K562 (cell line): ENCODE measurements around the gene SKOR1. TPM values are rescaled to one million over a fixed set of nuclear protein-coding genes. Genes with fewer than 3 reads are reported as not detected.

Experiments
- ATAC-seq: fragments of 200-7000 bp; cut with Tn5 transposase; 3 replicates; pipeline ENCODE4 v1.9.1; 2020; ENCODE audit warnings: moderate library complexity
- BruUV-seq: library from RNA; stranded (reverse); fragments of 400-500 nt; replicated peaks from 2 replicates; lab custom pipeline; 2021; lab: Mats Ljungman, UMichigan
- CTCF ChIA-PET: fragments of 300-600 bp; formaldehyde crosslinking; extraction: SDS; loops from one replicate; lab custom pipeline; 2021; ENCODE audit warnings: low intra/inter-chr PET ratio; lab: Yijun Ruan, JAX
- POLR2A ChIA-PET: fragments of 300-600, 350-650 bp; sonication (Branson Sonifier 250); formaldehyde crosslinking; extraction: SDS; loops from one replicate; lab custom pipeline; 2021; ENCODE audit warnings: antibody characterized with exemption, inconsistent platforms; lab: Yijun Ruan, JAX
- DNase-seq, 4 experiments: peaks; one replicate each; pipeline versions ENCODE4 v3.0.0 to v3.0.0-alpha.2; 2011 to 2018; ENCODE audit warnings: low spot score in 3 of 4, mixed read lengths in 3 of 4; ENCODE audit errors: extremely low read depth in 1 of 4
- FAIRE-seq: peaks from 2 replicates; lab custom pipeline; 2011; peaks lifted over from hg19 to GRCh38; lab: Jason Lieb, UNC
- H2AFZ ChIP-seq: 2 replicates; pipeline ENCODE4 v1.6.0; 2011; ENCODE audit warnings: low read depth, low read length, control low read depth, inconsistent platforms
- H3K27ac ChIP-seq: fragments of 200-600 bp; 3 replicates; pipeline ENCODE4 v1.8.0; 2011; ENCODE audit warnings: low read depth, mild to moderate bottlenecking, control low read depth, inconsistent platforms, low read length, moderate library complexity, mixed read lengths; ENCODE audit errors: extremely low read depth
- H3K27me3 ChIP-seq, 2 experiments: fragments of 300-600 bp in 1 of 2; 2 replicates in 1 of 2; 3 replicates in 1 of 2; pipeline versions ENCODE4 v1.6.0 to v1.8.0; 2011; ENCODE audit warnings: inconsistent platforms in 2 of 2, low read length in 2 of 2, mild to moderate bottlenecking in 1 of 2, mixed read lengths in 1 of 2, moderate library complexity in 1 of 2; ENCODE audit not compliant: control insufficient read depth in 2 of 2, insufficient read depth in 2 of 2
- H3K36me3 ChIP-seq: fragments of 300-600 bp; 3 replicates; pipeline ENCODE4 v1.8.0; 2011; ENCODE audit warnings: mild to moderate bottlenecking, low read length, inconsistent platforms; ENCODE audit not compliant: control insufficient read depth, insufficient read depth
- H3K4me1 ChIP-seq, 2 experiments: fragments of 200-600 bp in 1 of 2; replicated peaks in 1 of 2; 2 replicates in 1 of 2; 3 replicates in 1 of 2; pipeline versions ENCODE4 v1.5.1 to v1.8.0; 2011; ENCODE audit warnings: inconsistent platforms in 2 of 2, low read length in 2 of 2, mild to moderate bottlenecking in 1 of 2, mixed read lengths in 1 of 2, moderate library complexity in 1 of 2; ENCODE audit not compliant: control insufficient read depth in 2 of 2, insufficient read depth in 2 of 2
- H3K4me2 ChIP-seq: 2 replicates; pipeline ENCODE4 v1.6.1; 2011; ENCODE audit warnings: low read length, control low read depth, inconsistent platforms, mixed read lengths; ENCODE audit not compliant: insufficient read depth
- H3K4me3 ChIP-seq: fragments of 200-600 bp; sonication (generic), shearing (Covaris generic); 2 replicates; pipeline ENCODE4 v1.5.1; 2016; ENCODE audit warnings: control low read depth, inconsistent platforms
- H3K79me2 ChIP-seq: fragments of 200-600 bp; 3 replicates; pipeline ENCODE4 v1.8.0; 2011; ENCODE audit warnings: low read length, inconsistent platforms; ENCODE audit not compliant: control insufficient read depth, insufficient read depth
- H3K9ac ChIP-seq, 2 experiments: 2 replicates each; pipeline versions ENCODE4 v1.6.0 to v1.6.1; 2011; ENCODE audit warnings: low read depth in 2 of 2, low read length in 2 of 2, control low read depth in 1 of 2, inconsistent platforms in 1 of 2, mild to moderate bottlenecking in 1 of 2, mixed read lengths in 1 of 2; ENCODE audit not compliant: insufficient read depth in 1 of 2
- H3K9me1 ChIP-seq: one replicate; pipeline ENCODE4 v1.6.0; 2011; ENCODE audit warnings: inconsistent platforms, mild to moderate bottlenecking, low read length, moderate library complexity; ENCODE audit not compliant: control insufficient read depth, insufficient read depth
- H3K9me3 ChIP-seq: replicated peaks from 2 replicates; pipeline ENCODE4 v1.5.1; 2011; ENCODE audit warnings: low read depth, low read length, inconsistent platforms; ENCODE audit not compliant: control insufficient read depth, insufficient read depth
- H4K20me1 ChIP-seq: replicated peaks from 2 replicates; pipeline ENCODE4 v1.6.1; 2011; ENCODE audit warnings: low read length, inconsistent platforms, mixed read lengths; ENCODE audit not compliant: control insufficient read depth, insufficient read depth
- EGR1 ChIP-seq: fragments of 450-650 bp; conservative IDR thresholded peaks from 2 replicates; pipeline ENCODE4 v1.6.1; 2017; ENCODE audit warnings: mild to moderate bottlenecking
- FOXJ3 ChIP-seq: sonication (generic); formaldehyde crosslinking; IDR thresholded peaks from 2 replicates; pipeline ENCODE4 v1.4.0; 2020; ENCODE audit warnings: mild to moderate bottlenecking, missing genetic modification reagents
- GTF2F1 ChIP-seq: IDR thresholded peaks from 2 replicates; pipeline ENCODE4 v1.6.1; 2011; ENCODE audit warnings: low read depth, low read length, improper control_type of control experiment
- HDAC1 ChIP-seq, 2 experiments: fragments of 450-650 bp; IDR thresholded peaks; 2 replicates each; pipeline ENCODE4 v1.6.1; 2016 to 2017; ENCODE audit warnings: inconsistent platforms in 1 of 2, mild to moderate bottlenecking in 1 of 2, moderate library complexity in 1 of 2
- HEY1 ChIP-seq: fragments of 250-450 bp; sonication (Bioruptor Pico); IDR thresholded peaks from 2 replicates; pipeline ENCODE4 v1.5.0; 2020; ENCODE audit warnings: mild to moderate bottlenecking, moderate library complexity, borderline replicate concordance
- NR2C2 ChIP-seq, 2 experiments: fragments of 200-800 bp in 1 of 2; sonication (Bioruptor generic) in 1 of 2; sonication (generic) in 1 of 2; formaldehyde crosslinking in 1 of 2; IDR thresholded peaks; 2 replicates each; pipeline versions ENCODE4 v1.6.1 to v1.8.0; 2016 to 2022; ENCODE audit warnings: mild to moderate bottlenecking in 1 of 2, missing compliant biosample characterization in 1 of 2, missing genetic modification characterization in 1 of 2, missing genetic modification reagents in 1 of 2
- RBFOX2 ChIP-seq: fragments of 200-400 bp; formaldehyde crosslinking; IDR thresholded peaks from 2 replicates; pipeline ENCODE4 v1.6.1; 2017; ENCODE audit warnings: low read depth, mild to moderate bottlenecking, low read length, moderate library complexity
- REST ChIP-seq, 2 experiments: fragments of 450-650 bp; formaldehyde crosslinking in 1 of 2; IDR thresholded peaks; 2 replicates each; pipeline versions ENCODE4 v1.4.0 to v1.6.1; 2014 to 2020; ENCODE audit warnings: mild to moderate bottlenecking in 2 of 2, borderline replicate concordance in 1 of 2, low read depth in 1 of 2
- TAF15 ChIP-seq: fragments of 200-400 bp; formaldehyde crosslinking; IDR thresholded peaks from 2 replicates; pipeline ENCODE4 v1.6.1; 2017; ENCODE audit warnings: mild to moderate bottlenecking, low read depth, low read length, moderate library complexity
- ZNF311 ChIP-seq: fragments of 250-450 bp; sonication (Bioruptor Pico); IDR thresholded peaks from 2 replicates; pipeline ENCODE4 v1.4.0; 2020; ENCODE audit warnings: mild to moderate bottlenecking, moderate library complexity
- ZNF655 ChIP-seq: fragments of 250-450 bp; sonication (Bioruptor Pico); IDR thresholded peaks from 2 replicates; pipeline ENCODE4 v1.5.0; 2021
- WGBS: fragments of 100-300 bp; shearing (Covaris generic); methylation state at CpG from one replicate; pipeline ENCODE4 v1.1.6; 2016; ENCODE audit warnings: low coverage, mixed read lengths; ENCODE audit not compliant: insufficient coverage; ENCODE audit errors: missing lambda C conversion rate; 5-methylcytosine and 5-hydroxymethylcytosine counted together
- in situ Hi-C: fragments of 300-500 bp; cut with MboI; formaldehyde crosslinking; loops from 4 replicates; pipeline ENCODE4 v1.15.0; 2018; ENCODE audit warnings: inconsistent platforms, mixed read lengths
- intact Hi-C: fragments of 100-400 bp; cut with micrococcal nuclease; formaldehyde crosslinking; loops from 2 replicates; pipeline ENCODE4 v1.14.2; 2022
- polyA plus RNA-seq, 8 experiments: library from polyadenylated mRNA; depleted of rRNA in 4 of 8; stranded (reverse) in 5 of 8; unstranded in 3 of 8; fragments of >200 nt; fragmentation: Nextera tagmentation in 2 of 8; fragmentation: Illumina TruSeq in 1 of 8; extraction: Ambion mirVana in 2 of 8; extraction: Trizol in 1 of 8; gene quantifications; 2 replicates each; pipeline versions ENCODE4 v1.2.1 to v1.2.3, GENCODE V29; 2011 to 2014; ENCODE audit warnings: inconsistent platforms in 1 of 8, missing spikeins in 1 of 8
- total RNA-seq, 7 experiments: library from RNA; depleted of rRNA in 6 of 7; stranded (reverse); fragments of >200 nt in 6 of 7; fragmentation: Illumina TruSeq in 2 of 7; extraction: Trizol in 2 of 7; gene quantifications; 2 replicates each; pipeline versions ENCODE4 v1.2.1 to v1.2.3, GENCODE V29; 2011 to 2021; ENCODE audit warnings: low replicate concordance in 1 of 7

Gene SKOR1
- total and polyA plus RNA-seq, 9 of the 15 experiments (the other 6 are each of a cell fraction or from before 2014, with no cell fraction given), result 0.04 to 0.41 (median 0.09) TPM; not detected in 3

GRCh38 chr15:67843571-67844387, 18.5 kb downstream of the SKOR1 start:
- ChIA-PET CTCF (no interaction called here), POLR2A (interaction anchor here (0.6 to 0.7 kb wide), 4 partner anchors 9 to 850 kb away, joined by 3 read pairs; no protein-coding TSS in a partner anchor)
- Histone ChIP-seq H3K4me2 (0 out of 2 replicates have a peak overlapping the region, but pooled peaks have one; percentile 1), H3K79me2 (no peaks in the 10 kb centered on the region), H3K9me1 (no peaks in the 10 kb centered on the region), H3K9ac (peak overlapping the region in 1 of 2 experiments; percentile 57; a peak in 2 of 4 replicates), H3K4me1 (peaks cover 20 to 24% of the 10 kb centered on the region in 2 experiments), H3K9me3 (no peaks in the 10 kb centered on the region), H3K4me3 (no peak overlapping the region), H3K27me3 (no peaks in the 10 kb centered on the region), H2AFZ (peak overlapping the region; percentile 78), H3K27ac (peak overlapping the region; percentile 32; the same call in 1 of the 3 replicates), H3K36me3 (no peaks in the 10 kb centered on the region), H4K20me1 (no peaks in the 10 kb centered on the region)
- FAIRE-seq (peak; percentile 37), DNase-seq (peak in 2 of 4 experiments; percentile 30 to 62), ATAC-seq (peak; percentile 24)
- BruUV-seq, result no TSS peak
- intact Hi-C loops (no loop called here), in situ Hi-C loops (no loop called here)
- WGBS, result 62% methylated on average over 7 of the region's 7 CpGs
- TF ChIP-seq EGR1, result peak; percentile 65
- no peak for TF ChIP-seq RBFOX2
- TF ChIP-seq REST (IDR thresholded peaks at IDR 0.05; ENCODE audit: borderline replicate concordance), result no peak
- TF ChIP-seq REST (CRISPR knock-in tag; IDR thresholded peaks at IDR 0.05; ENCODE audit: low read depth), result no peak
- no peak for TF ChIP-seq FOXJ3
- no peak for TF ChIP-seq ZNF311 (CRISPR knock-in tag)
- no peak for TF ChIP-seq TAF15
- TF ChIP-seq NR2C2 (CRISPR knock-in tag; IDR thresholded peaks at IDR 0.05), result no peak
- 0 out of 2 replicates have a peak, but pooled peaks have one; percentile 30 for TF ChIP-seq NR2C2 (tag; IDR thresholded peaks at IDR 0.05)
- no peak for TF ChIP-seq HEY1 (CRISPR knock-in tag)
- 0 out of 4 replicates have a peak, but pooled peaks of 1 of the 2 experiments have one; percentile 23 for TF ChIP-seq HDAC1 (IDR thresholded peaks at IDR 0.05)
- no peak for TF ChIP-seq ZNF655 (CRISPR knock-in tag)
- TF ChIP-seq GTF2F1, result no peak
